GM21528 (cell line): Measurements from ENCODE around the gene B3GNT7.
"Not testable (repeated sequence)": the region's sequence is repeated elsewhere in the genome, so short reads cannot be mapped to it uniquely, and the experiment has no call there.

Source experiments
- ATAC-seq: cut with Tn5 transposase; IDR thresholded peaks from one replicate; pipeline ENCODE4 v1.9.1; 2021; ENCODE audit warnings: mild to moderate bottlenecking, moderate library complexity; ENCODE audit not compliant: unreplicated experiment, low FRiP score

B3GNT7 gene

GRCh38 chr2:231399046-231399852 lies 3.7 kb downstream of the B3GNT7 start:
- no peak for ATAC-seq

- ATAC-seq, result no peak
Observed at GRCh38 chr2:231399853-231400680, 4.6 kb downstream of the B3GNT7 start.

- ATAC-seq, result not testable (repeated sequence)
Observed at GRCh38 chr2:231400681-231401080, 5.2 kb downstream of the B3GNT7 start.

- not testable (repeated sequence) for ATAC-seq
Observed at GRCh38 chr2:231401101-231401500, 5.6 kb downstream of the B3GNT7 start.

- ATAC-seq, result not testable (repeated sequence)
Observed at GRCh38 chr2:231403421-231404182, 8.1 kb downstream of the B3GNT7 start.

- ATAC-seq, result not testable (repeated sequence)
Observed at GRCh38 chr2:231404183-231404578, 8.7 kb downstream of the B3GNT7 start.

- ATAC-seq, result not testable (repeated sequence)
Observed at GRCh38 chr2:231405601-231406367, 10.3 kb downstream of the B3GNT7 start.

- ATAC-seq, result not testable (repeated sequence)
Observed at GRCh38 chr2:231407686-231408085, 12.2 kb downstream of the B3GNT7 start.

GRCh38 chr2:231408304-231408703 lies 12.8 kb downstream of the B3GNT7 start:
- not testable (repeated sequence) for ATAC-seq

- ATAC-seq, result no peak
Observed at GRCh38 chr2:231409776-231410175, 14.3 kb downstream of the B3GNT7 start.

- ATAC-seq, result no peak
Observed at GRCh38 chr2:231410293-231411004, 14.9 kb downstream of the B3GNT7 start.

GRCh38 chr2:231411237-231411636 lies 15.7 kb downstream of the B3GNT7 start:
- no peak for ATAC-seq

GRCh38 chr2:231411831-231412617 lies 16.5 kb downstream of the B3GNT7 start:
- peak; percentile 93 for ATAC-seq

GRCh38 chr2:231412618-231412963 lies 17.1 kb downstream of the B3GNT7 start:
- ATAC-seq, result no peak

- no peak for ATAC-seq
Observed at GRCh38 chr2:231413456-231413855, 17.9 kb downstream of the B3GNT7 start.

- ATAC-seq, result no peak
Observed at GRCh38 chr2:231413921-231414476, 18.5 kb downstream of the B3GNT7 start.

- no peak for ATAC-seq
Observed at GRCh38 chr2:231415029-231415428, 19.5 kb downstream of the B3GNT7 start.
